ENCODE data around the gene HES7.
A peak's percentile ranks its signal among the peaks of the same experiment; 100 is the strongest.

Gene HES7

DNA sequence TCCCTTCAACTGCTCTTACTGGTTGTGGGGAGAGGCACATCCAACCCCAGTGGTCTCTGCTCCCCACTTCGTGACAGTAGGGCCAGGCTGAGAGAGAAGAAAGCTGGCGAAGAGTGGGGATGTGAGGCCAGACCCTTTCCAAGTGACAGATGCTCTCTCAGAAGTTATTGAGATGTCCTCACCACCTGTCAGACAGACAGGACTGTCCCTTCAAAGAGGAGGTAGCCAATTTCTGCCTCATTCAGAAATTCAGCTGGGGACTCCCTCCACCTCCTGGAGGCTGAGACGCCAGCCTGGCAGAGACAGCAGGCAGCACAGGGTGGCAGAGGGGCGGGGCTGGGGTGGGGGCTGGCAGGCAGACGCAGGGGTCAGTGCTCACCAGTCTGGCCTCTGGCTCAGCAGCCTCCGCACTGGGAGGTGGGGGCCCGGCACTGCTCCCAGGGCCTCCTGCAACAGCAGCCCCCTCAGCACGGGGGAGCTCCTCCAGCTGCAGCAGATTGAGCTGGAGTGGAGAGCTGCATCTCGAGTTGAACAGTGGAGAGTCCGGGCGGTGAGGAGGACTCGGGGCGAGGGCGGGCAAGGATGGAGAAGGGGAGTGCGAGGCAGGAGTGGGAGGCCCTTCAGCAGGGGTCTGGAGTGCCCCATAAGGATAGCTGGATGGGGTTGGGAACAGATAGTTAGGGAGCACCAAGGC is 19.1 kb upstream of the HES7 start:
- no peak for DNase-seq

DNA sequence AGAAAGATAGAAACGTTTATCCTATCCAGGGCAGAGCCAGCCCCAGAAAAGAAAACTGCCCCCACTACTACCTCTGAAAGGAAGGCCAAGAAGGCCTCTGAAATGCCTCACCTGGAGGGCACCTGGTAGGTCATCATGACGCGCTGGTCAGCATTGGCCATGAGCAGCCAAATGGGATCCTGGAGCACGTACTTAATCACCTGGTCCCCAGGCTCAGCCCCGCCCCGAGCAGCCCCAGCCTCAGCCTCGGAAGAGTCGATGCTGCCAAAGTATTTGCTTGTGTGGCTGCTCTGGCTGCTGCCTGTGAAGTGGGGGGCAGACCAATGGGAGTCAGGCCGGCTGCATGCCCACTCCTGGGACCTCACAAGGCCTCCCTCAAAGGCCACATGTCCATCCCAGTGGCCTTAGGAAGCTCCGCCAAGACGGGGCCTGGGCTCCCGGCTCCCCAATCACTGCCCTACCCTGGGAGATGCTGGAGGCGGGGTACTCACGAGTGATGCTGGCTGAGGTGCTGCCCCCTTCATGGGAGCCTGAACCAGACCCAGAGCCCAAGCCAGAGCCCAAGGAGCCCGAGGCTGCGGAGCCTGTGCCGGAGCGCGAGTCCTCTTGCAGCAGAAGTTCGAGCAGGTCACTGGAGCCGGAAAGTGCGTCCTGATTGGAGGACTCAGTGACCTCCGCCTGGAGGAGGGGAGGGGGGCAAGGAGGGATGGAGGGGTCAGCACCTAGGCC is 18.4 kb upstream of the HES7 start:
- no peak for DNase-seq

DNA sequence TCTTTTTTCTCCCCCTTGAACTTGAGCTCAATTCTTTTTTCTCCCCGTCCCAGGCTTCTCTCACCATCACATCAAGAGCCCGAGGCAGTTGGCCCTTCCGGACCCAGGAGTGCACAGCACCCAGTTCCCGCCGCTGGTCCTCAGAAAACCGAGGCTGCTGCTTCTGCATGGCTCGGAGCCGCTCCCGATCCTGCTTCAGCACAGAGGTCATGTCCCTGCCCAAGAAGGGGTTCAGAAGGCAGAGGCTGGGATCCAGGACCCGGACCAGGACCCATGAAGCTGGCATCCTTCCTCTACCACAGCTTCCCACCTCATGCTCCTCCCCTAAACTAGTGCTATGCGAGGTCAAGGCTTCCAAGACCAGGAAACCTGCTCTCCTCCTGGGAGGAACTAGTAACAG is 17.8 kb upstream of the HES7 start:
- DNase-seq = no peak

DNA sequence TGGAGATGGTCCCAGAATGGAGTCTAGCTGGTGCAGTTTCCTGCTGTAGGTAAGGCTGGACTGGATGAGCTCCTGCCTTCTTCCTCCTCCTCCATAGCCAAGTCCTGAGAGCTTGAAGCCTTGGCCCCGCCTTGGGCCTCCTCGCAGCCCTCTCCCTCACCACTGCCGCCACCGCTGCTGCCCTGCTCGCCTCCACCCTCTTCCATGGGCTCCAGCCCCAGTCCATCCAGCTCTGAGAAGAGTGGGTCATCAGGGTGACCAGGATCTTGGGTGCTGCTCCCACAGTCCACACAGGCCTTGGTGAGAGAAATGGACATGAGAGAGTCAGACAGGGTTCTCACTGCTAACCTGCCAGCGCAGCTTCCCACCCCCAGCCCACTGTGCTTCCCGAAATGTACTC is 17.1 kb upstream of the HES7 start:
- DNase-seq = no peak

DNA sequence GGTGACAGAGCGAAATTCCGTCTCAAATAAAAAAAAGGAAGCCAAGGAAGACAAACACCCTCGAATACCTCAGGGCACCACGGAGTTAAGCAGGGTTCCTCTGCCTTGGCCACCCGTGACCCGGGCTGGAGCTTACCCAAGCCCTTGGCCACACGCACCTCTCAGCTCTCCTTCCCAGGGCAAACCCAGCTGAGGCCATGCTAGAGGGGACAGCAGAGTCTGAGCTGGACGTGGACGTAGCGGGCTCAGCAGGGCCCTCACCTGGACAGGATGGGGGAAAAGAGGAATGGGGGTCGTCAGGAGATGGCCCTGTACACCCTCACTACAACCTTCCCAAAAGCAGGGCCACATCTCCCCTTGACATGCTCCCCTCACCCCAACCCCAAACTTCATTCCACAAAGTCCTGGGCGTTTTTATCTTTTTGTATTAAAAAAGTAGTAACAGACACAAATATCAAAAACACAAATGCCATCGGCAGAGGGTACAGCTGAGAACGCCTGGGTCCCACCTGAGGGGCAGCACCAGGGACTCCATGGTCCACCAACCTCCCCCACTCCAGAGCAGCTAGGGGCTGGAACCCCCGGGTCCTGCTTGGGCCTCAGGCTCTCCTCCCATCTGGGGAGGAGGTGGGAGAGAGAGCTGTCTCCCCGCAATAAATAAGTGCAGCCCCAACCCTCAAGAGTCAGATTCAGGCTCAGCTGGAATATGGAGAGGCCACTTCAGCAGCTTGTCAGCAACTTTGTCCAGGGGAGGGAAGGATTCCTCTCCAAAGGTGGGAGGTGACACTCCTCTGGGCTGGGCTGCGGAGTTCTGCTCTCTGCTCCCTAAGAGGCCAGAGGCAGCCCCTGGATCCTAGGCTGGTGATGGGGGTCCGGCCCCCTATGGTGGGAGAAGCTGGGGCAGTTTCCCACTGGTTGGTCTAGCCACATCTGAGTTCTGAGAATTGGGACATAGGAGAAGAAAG is 16.4 kb upstream of the HES7 start:
- DNase-seq = no peak

DNA sequence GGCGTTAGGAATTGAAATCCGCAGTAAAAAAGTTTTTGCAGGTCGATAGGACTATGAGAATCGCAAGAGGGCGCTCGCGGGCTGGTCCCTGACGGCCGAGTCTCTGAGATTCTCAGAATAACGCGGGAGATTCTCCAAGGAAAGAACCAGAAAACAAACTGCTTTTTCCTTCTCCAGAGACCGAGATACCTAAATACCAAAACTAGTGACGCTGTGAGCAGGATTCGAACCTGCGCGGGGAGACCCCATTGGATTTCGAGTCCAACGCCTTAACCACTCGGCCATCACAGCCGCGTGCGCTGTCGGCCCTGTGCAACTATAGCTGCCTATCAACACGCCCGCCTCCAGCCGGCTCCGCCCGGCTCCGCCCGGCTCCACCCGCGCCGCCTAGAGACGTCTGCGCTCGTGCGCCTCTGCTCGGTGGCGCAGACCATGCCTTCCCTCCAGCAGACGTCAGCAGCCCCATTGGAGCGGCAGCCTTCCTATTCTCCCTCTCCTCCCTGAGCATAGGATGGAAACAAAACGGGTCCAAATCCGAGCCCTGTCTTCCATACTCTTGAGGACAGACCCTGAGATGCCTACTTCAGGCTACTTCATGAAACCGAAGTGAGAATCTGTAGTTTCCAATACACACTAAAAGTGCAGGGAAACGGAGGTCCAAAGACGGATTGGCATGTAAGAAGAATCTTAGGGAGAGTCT is 14.9 kb upstream of the HES7 start:
- peak; percentile 61 for DNase-seq

DNA sequence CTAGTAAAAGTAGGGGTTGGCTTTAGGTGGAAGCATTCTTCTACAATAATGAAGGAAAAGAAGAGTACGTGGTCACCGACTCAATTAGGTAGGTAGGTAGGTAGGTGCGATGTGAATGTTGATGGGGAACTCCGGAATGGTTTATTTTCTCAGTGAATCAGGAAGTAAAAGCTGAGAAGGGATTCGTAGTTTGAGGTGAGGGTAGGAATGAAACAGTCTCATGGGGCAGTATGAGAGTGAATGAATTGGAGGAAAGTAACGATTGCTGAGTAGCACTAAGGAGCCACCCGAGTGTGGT is 14.4 kb upstream of the HES7 start:
- no peak for DNase-seq

DNA sequence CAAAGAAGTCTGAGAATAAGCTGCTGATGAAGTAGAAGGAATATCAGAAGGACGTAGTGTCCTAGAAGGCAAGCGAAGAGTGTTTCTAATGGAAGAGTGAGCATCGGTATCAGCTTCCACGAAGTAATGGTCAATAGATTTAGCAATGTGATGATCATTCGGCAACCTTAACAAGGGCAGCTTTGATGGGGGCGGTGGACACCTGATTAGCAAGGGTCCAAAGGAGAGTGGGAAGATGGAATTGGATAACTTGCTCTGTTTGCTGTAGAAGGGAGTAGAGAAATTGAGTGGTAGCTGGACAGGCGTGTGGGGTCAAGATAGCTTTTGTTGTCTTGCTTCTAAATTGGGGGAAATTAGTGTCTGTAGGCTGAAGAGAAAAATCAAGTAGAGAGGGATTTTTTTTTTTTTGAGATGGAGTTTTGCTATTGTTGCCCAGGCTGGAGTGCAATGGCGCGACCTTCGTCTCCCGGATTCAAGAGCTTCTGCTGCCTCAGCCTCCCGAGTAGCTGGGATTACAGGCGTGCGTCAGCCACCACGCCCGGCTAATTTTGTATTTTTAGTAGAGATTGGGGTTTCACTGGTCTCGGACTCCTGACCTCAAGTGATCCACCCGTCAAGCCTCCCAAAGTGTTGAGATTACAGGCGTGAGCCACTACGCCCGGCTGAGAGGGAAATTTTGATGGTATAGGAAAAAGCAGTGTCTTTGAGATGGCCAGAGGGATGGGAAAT is 13.9 kb upstream of the HES7 start:
- DNase-seq = no peak

DNA sequence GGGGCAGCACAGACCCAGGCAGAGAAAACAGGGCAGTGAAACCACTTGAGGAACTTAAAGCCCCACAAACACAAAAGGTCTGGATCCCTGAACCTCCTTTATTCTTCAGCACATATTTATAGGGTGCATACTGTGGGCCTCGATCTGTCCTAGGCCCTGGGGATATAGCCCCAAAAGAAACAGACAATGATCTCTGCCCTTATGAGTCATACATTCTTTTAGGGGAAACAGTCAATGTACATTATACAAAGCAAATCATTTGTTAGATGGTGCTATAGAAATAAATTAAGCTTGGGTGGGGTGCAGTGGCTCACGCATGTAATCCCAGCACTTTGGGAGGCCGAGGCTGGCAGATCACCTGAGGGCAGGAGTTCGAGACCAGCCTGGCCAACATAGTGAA is 10.0 kb upstream of the HES7 start:
- DNase-seq = no peak

DNA sequence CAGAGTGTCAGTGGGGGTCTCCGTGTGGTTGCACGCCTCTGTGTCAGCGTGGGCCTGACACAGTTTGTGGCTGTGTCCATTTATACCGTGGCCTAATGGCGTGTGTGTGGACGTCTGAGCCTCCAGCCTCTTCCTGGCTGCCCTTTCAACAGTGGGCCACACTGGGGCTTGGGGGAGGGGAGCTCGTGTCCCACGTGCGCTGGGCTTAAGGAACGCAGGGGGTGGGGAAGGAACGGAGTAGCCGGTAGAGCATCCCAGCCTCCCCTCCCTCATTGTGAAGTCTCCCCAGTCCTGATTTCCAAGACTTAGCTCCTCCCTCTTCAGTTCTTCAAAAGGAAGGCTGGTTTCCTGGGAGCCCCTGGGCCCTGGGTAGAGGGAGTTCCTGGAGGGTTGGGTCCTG is 9.5 kb upstream of the HES7 start:
- DNase-seq = no peak

DNA sequence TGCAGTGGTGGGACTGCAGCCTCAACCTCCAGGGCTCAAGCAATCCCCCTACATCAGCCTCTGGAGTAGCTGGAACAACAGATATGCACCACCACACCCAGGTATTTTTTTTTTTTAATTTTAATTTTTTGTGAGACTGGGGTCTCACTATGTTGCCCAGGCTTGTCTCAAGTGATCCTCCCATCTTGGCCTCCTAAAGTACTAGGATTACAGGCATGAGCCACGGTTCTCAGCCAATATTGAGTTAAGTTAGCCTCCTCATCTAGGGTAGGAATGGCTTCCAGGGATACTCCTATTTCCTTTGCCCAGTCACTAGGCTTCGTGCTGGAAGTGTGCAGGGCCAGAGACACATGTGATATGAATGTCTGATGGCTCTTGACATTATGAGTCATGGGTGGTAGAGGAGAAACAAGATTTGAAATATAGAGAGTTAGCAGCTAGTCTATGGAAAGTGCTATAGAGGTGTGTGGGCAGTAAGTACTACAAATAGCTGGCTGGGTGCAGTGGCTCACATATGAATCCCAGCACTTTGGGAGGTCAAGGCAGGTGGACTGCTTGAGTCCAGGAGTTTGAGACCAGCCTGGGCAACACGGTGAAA is 8.0 kb upstream of the HES7 start:
- no peak for DNase-seq

DNA sequence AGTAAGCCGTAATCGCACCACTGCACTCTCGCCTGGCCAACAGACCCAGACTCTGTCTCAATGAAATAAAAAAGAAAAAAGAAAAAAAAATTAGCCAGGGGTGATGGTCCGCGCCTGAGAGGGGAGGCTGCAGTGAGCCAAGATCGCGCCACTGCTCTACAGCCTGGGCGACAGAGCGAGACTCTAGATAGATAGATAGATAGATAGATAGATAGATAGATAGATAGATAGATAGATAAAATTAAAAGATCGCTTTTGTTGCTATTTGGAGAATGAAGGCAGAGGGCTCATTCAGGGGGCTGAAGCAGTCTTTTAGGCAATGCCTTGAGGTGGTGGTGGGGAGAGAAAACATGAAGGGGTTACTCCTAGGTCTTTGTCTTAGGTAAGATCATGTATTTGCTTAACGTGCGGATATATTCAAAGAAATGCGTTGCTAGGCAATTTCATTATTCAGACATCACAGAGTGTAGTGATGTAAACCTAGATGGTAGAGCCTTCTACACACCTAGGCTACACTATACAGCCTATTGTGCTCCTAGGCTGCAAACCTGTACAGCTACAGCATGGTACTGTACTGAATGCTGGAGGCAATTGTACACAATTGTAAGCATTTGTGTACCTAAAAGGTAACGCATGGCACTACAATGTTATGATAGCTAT is 4.3 kb upstream of the HES7 start:
- no peak for DNase-seq

DNA sequence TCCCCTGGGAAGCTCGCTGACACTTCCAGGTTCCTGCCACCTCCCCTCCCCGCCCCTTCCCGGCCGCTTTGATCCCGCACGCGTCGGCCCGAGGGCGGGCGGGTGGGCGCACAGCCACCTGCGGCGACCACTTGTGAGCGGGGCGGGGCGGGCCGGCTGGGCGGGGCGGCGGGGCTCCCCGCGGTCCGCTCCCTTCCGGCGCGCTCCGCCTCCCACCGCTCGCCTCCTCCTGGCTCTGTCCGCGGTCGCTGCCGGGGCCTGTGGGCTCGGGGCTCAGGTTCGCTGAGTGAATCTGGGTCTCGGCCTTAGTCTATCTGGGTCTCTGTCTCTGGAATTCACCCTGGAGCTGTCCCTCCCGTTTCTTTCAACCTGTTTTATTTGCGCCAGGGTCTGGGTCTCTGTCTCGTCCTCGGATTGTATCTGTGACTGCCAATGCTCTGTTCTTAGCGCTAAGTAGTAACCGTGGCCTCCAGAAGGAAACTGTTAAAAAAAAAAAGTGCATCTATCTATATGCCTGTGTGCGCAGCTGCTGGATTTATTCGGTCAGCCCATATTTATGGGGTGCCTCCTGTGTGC is 2.7 kb upstream of the HES7 start:
- DNase-seq = no peak

DNA sequence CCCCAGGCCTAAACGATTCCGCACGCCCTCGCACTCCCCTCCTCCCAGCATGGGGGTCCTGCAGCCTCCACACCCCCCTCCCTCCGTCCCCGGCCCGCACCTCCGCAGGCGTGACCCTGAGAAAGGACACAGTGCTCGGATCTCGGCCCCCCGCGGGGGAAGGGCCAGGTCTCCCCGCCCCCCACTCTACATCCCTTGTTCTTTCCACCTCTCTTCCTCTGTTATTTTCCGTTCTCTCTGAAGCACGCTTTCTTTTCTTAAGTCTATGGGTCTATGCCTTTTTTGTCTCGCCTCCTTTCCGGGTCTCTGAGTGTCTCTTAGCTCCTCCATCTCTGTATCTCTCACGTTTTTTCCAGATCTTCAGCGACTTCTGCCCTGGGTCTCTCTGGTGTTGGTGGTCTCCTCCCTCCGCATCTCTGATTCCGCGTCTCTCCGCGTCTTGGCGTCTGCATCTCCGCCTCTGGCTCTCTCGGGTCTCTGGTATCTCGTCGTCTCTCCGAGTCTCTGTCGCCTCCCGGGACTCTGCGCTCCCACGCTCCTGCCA is 2.1 kb upstream of the HES7 start:
- no peak for DNase-seq

DNA sequence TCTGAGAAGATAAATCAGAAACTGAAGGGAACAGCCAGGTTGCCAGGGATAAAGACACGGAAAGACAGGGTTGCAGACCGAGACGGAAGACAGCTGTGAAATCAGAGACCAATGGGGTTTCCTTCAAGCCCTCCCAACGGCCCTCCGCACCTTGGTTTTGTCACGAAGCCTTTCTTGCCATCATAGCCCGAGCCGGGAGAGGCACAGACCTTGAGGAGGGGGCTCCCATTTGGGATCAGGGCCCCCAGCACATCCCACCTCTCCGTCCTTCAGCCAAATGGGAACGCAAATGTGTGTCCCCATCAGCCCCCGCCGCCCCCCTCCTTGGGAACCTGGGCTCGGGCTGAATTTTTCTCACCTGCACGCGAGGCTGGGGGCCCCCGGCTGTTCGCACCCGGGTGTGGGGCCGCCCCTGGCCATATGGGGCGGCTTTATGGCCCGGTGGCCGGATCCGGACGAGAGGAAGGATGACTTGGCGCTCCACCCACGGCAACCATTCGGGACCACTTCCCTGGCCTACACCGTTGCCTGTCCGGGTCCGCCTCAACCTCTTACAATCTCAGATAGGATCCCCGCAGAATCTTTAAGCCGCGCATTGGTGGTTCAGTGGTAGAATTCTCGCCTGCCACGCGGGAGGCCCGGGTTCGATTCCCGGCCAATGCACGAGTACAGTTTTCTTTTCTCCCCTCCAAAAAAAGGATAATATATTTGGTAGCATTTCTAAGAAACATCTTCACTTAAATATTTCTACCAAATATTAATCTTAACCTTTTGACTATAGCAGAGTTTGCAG is 1.4 kb upstream of the HES7 start:
- no peak for DNase-seq

DNA sequence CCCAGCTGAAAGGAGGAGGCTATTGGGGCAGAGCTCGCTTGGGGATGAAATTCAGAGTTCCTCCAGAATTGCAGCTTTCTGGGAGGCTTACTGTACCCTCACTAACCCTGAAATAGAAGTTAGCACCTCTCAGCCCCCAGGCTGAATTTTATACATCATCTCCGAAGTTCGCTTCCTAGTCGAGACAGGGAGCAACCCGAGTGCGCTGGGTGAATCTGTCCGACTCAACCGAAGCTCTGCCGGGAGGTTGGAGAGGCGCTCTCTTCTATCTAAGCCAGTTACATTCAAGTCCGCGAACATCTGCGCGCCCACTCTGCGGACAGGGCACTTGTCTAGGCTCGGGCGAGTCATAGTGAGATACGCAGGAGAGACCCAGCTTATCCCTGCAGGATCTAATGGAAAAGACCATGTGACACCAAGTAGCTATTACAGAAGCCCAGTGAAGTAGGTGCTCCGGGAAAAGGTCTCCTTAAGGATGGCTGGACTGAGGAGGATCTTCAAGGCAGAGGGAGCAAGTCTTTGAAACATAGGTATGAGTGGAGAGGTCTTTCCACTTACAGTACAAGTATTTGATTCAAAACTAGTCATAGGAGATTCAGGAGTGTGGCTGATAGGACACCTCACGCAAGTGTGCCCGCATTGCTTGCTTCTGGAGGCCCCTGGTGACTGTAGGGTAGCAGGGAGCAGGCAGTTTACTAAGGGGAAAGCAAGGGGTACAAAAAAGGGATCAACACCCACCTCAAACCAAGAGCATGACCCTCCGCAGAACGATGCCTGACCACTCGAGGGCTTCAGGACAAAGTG is 646 bp upstream of the HES7 start:
- DNase-seq = no peak

DNA sequence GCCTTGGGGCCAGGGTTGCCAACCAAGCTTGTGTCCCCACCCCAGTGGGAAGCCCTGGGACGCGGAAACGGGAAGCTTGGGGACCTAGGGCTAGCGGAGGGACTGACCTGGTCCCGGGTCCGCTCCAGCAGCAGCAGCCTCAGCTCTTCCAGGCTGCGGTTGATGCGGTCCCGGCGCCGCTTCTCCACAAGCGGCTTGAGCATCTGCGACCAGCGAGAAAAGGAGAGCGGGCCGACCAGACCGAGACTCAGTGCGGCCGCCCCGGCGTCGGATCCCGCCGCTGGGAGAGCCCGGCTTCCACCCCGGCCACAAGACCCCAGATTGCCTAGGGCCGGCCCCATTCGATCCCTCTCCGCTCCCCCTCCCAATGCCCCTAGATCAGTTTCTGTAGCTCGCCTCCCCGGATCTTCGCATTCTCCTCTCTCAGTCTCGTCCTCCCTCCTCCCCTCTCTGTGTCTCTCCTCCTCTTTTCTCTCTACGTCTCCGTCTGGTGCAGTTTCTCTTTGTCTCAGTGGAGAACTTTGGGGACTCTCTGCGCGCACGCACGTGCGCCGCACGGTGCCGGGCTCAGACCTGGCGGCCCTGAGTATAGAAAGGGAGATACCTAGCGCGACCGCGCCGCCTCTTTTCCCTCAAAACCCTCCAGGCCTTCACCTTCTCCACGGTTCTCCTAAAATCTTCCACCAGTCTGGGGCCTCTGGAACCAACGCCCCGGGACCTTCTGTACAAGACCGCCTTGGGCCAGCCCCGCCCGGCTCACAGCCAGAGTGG is 797 bp downstream of the HES7 start:
- DNase-seq = no peak

DNA sequence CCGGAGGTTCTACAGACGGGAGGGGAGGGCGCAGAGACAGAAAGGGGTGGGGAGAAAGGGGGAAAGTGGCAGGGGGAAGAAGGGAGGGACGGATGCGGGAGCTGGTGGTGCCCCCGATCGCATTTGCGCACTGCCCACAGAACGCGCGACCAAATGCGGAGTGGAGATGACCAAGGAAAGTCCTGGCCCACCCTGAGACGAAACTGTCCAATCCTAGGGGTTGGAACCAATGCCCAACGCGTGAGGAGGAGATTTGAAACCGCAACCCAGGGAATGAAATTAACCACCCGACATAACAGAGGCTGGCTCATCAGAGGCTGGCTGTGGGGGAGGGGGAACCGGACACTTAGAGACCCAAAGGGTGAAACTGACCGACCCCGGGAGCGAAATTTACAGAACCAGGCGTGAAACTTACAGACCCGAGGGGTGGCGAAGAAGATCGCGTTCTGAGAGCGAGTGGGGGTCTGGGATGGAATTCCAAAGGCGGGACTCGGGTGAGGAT is 1.4 kb downstream of the HES7 start:
- no peak for DNase-seq

All from NCI-H524 treated with DMSO at 0.1 percent for 48 hours (cell line).